HG02884 (cell line): ENCODE measurements around the gene KCND1.

Experiments
- ATAC-seq: cut with Tn5 transposase; IDR thresholded peaks from one replicate; pipeline ENCODE4 v1.9.1; 2021; ENCODE audit warnings: mild to moderate bottlenecking, moderate library complexity; ENCODE audit not compliant: unreplicated experiment

The KCND1 gene

DNA sequence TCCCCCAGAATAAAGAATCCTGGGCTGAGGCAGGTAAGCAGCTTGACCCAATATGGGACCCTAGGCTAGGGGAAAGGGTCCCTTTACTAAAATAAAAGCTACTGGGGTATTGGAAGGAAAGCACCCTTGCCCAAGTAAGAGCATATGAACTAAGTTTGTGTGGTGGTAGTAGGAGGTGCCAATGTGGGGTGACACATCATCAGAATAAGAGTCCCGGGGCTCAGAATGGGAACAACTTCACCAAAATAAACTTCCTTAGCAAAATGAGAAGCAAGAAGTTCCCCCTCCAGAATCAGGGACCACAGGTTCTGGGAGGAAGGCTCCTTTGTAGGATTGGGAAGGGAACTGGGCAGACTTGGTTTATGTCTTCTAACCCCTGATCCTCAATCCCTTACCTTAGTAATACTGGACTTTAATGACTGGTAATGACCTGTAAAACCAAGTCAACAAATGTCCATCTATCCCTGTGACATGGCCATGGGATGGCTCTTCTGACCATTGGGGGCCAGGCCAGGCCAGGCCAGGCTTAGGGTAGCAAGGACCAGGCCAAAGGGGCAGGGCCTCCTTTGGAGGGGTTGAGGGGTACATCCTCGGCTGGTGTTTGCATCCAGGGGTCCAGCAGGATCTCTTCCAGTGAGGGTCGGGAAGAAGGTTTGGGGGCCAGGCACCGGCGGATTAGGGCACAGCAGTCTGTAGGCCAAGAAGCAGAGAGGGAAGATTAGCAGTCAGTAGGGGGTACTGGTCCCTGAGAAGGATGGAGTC, 57.9 kb downstream of the KCND1 start:
- no peak for ATAC-seq

DNA sequence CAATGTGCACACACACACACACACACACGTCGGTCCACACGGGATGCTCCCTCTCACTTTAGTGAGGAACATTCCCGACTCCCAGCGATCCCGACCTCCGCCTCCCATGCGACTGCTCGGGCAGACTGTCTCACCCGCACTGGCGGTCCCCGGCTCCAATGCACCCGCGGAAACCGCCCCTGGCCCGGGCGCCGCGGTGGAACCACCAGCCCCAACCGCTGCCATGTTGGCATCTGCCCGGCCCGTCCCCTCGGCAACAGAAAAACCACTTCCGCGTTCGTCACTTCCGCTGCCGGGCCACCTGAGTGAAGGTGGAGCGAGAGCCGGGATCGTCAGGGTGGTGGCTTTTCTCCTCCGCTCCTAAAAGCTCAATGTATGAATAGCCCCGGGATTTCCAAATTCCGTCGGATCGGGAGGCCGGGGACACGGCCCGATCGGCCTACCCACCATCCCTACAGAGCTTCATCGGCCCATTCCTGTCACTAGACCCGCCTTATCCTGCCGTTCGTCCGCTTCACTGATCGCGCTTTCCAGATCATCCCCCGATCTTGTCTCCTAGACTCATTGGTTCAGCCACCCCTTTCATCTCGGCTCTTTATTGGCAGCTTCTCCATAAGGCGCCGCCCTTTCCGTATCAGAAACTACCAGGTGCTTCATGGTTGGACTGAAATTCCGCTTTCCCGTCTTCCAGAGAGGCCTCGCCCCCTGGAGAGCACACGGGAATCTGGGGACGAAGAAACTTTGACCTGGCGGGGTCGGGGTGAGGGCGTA, 60.0 kb downstream of the KCND1 start, which contains the start of gene SLC35A2:
Gene SLC35A2 (minus strand): TSS at position 235 of the 771 bp plus-strand sequence. CDS start 10 bp downstream, at position 225.
- peak; percentile 61 for ATAC-seq
